Measurements from ENCODE around the gene SI.

GRCh38 chr3:165082650-165083049 lies 4.4 kb upstream of the SI start:
- TF ChIP-seq, protein P1, sequence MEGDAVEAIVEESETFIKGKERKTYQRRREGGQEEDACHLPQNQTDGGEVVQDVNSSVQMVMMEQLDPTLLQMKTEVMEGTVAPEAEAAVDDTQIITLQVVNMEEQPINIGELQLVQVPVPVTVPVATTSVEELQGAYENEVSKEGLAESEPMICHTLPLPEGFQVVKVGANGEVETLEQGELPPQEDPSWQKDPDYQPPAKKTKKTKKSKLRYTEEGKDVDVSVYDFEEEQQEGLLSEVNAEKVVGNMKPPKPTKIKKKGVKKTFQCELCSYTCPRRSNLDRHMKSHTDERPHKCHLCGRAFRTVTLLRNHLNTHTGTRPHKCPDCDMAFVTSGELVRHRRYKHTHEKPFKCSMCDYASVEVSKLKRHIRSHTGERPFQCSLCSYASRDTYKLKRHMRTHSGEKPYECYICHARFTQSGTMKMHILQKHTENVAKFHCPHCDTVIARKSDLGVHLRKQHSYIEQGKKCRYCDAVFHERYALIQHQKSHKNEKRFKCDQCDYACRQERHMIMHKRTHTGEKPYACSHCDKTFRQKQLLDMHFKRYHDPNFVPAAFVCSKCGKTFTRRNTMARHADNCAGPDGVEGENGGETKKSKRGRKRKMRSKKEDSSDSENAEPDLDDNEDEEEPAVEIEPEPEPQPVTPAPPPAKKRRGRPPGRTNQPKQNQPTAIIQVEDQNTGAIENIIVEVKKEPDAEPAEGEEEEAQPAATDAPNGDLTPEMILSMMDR (IDR thresholded peaks at IDR 0.05) = no peak
- no peak for TF ChIP-seq POLR2A (IDR thresholded peaks at IDR 0.05)

Data from testis (tissue), 2 donors.